ENCODE measurements around the gene JAZF1. TPM values are rescaled to one million over a fixed set of nuclear protein-coding genes. Genes with fewer than 3 reads are reported as not detected.

Gene JAZF1
- total and polyA plus RNA-seq, 10 of the 15 experiments (the other 5 are each of a cell fraction or from before 2014, with no cell fraction given), result 0.04 to 0.82 (median 0.15) TPM; not detected in 3

- no peaks in the 10 kb centered on the region for H3K4me1 ChIP-seq (ENCODE audit: control insufficient read depth, insufficient read depth, low read length)
- TF ChIP-seq ZNF207 (IDR thresholded peaks at IDR 0.05; ENCODE audit: borderline replicate concordance), result no peak
- H3K79me2 ChIP-seq (ENCODE audit: control insufficient read depth, insufficient read depth, low read length), result no peaks in the 10 kb centered on the region
- H3K4me2 ChIP-seq (ENCODE audit: control insufficient read depth, insufficient read depth), result no peak overlapping the region
- no peak overlapping the region for H3K4me3 ChIP-seq
- no peaks in the 10 kb centered on the region for H3K9me3 ChIP-seq (replicated peaks; ENCODE audit: control insufficient read depth, insufficient read depth, low read length)
- in situ Hi-C loops (cut with MboI) (no loop called here), intact Hi-C loops (cut with micrococcal nuclease; ENCODE audit: unreplicated experiment) (no loop called here)
- FAIRE-seq, result no peak
- BruUV-seq (replicated peaks), result no TSS peak
- no peak for ATAC-seq
- H3K27me3 ChIP-seq (replicated peaks in 1 of 2; ENCODE audit: control insufficient read depth in 2 of 2, insufficient read depth in 2 of 2, low read length in 1 of 2), result no peaks in the 10 kb centered on the region; a peak in 3 of 4 replicates
- H3K9ac ChIP-seq (ENCODE audit: control insufficient read depth, insufficient read depth, low read length), result no peak overlapping the region
- H4K20me1 ChIP-seq (ENCODE audit: control insufficient read depth, insufficient read depth), result no peaks in the 10 kb centered on the region
- no peak for DNase-seq (ENCODE audit: low read depth, low spot score)
- ChIA-PET RAD21 (ENCODE audit: unreplicated experiment) (no interaction called here), POLR2A (no interaction called here), CTCF (no interaction called here), SMC1A (ENCODE audit: uncharacterized antibody, unreplicated experiment) (no interaction called here)
- H3K27ac ChIP-seq (ENCODE audit: control insufficient read depth, insufficient read depth), result no peak overlapping the region
- H2AFZ ChIP-seq (ENCODE audit: control insufficient read depth, low read depth, low read length), result no peak overlapping the region
- no peaks in the 10 kb centered on the region for H3K36me3 ChIP-seq (ENCODE audit: control insufficient read depth in 2 of 2, insufficient read depth in 2 of 2, low read length in 1 of 2)
- WGBS (ENCODE audit: insufficient coverage, insufficient replicate concordance, low lambda C conversion rate, missing lambda C conversion rate), result 75% methylated on average over 1 of the region's 1 CpG
Measured at GRCh38 chr7:27960415-27960814, 220.2 kb downstream of the JAZF1 start.

GRCh38 chr7:27958933-27959548 lies 221.6 kb downstream of the JAZF1 start:
- POLR2A ChIA-PET, result no interaction called here
- FAIRE-seq, result no peak
- no peak overlapping the region for H3K27ac ChIP-seq (ENCODE audit: control insufficient read depth, insufficient read depth)
- H3K79me2 ChIP-seq (ENCODE audit: control insufficient read depth, insufficient read depth, low read length), result no peaks in the 10 kb centered on the region
- intact Hi-C loops (cut with micrococcal nuclease; ENCODE audit: unreplicated experiment) (no loop called here), in situ Hi-C loops (cut with MboI) (no loop called here)
- DNase-seq (ENCODE audit: low read depth, low spot score), result no peak
- H2AFZ ChIP-seq (ENCODE audit: control insufficient read depth, low read depth, low read length), result no peak overlapping the region
- no peaks in the 10 kb centered on the region; a peak in 3 of 4 replicates for H3K27me3 ChIP-seq (replicated peaks in 1 of 2; ENCODE audit: control insufficient read depth in 2 of 2, insufficient read depth in 2 of 2, low read length in 1 of 2)
- H3K9me3 ChIP-seq (replicated peaks; ENCODE audit: control insufficient read depth, insufficient read depth, low read length), result no peaks in the 10 kb centered on the region
- H3K4me2 ChIP-seq (ENCODE audit: control insufficient read depth, insufficient read depth), result no peak overlapping the region
- no peaks in the 10 kb centered on the region for H3K36me3 ChIP-seq (ENCODE audit: control insufficient read depth in 2 of 2, insufficient read depth in 2 of 2, low read length in 1 of 2)
- no peak for ATAC-seq
- CTCF ChIA-PET, result no interaction called here
- no peaks in the 10 kb centered on the region for H4K20me1 ChIP-seq (ENCODE audit: control insufficient read depth, insufficient read depth)
- BruUV-seq (replicated peaks), result no TSS peak
- SMC1A ChIA-PET (ENCODE audit: uncharacterized antibody, unreplicated experiment), result no interaction called here
- no peak overlapping the region for H3K9ac ChIP-seq (ENCODE audit: control insufficient read depth, insufficient read depth, low read length)
- RAD21 ChIA-PET (ENCODE audit: unreplicated experiment), result no interaction called here
- H3K4me1 ChIP-seq (ENCODE audit: control insufficient read depth, insufficient read depth, low read length), result no peaks in the 10 kb centered on the region
- H3K4me3 ChIP-seq, result no peak overlapping the region
- TF ChIP-seq ZBTB40 (IDR thresholded peaks at IDR 0.05; ENCODE audit: borderline replicate concordance), result no peak
- TF ChIP-seq HDAC6 (IDR thresholded peaks at IDR 0.05; ENCODE audit: unreplicated experiment), result no peak
- TF ChIP-seq ZNF207 (IDR thresholded peaks at IDR 0.05; ENCODE audit: borderline replicate concordance), result no peak
- no peak for TF ChIP-seq ELK1 (IDR thresholded peaks at IDR 0.05; ENCODE audit: low read depth, low read length)
- TF ChIP-seq CHD4 (IDR thresholded peaks at IDR 0.05), result no peak
- no peak for TF ChIP-seq ESRRA (IDR thresholded peaks at IDR 0.05; ENCODE audit: low read length)
- no peak for TF ChIP-seq ZNF687 (IDR thresholded peaks at IDR 0.05)
- TF ChIP-seq MTA2 (IDR thresholded peaks at IDR 0.05; ENCODE audit: low read depth), result no peak
